ENCODE results near the gene PODN.

PODN gene

DNA sequence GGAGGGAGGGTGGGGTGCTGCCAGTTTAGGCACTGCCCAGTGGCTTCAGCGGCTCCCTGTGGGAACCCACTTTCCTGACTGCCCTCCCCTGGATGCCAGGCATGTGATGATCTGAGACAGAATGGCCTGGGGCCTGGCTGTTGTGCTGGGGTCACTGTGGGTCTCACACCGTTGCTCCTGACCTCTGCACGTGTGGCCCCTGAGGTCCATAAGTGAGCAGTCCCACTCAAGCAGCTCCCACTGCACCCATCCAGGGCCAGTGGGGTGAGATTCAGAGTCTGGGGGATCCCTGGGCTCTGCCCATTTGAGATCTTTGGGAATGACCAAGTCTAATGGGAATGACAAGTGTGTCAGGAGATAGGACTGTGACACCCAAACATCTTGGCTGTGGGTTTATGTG, 18.0 kb downstream of the PODN start:
- no peak overlapping the region for H3K27ac ChIP-seq
- DNase-seq, result no peak
- in situ Hi-C loops (cut with HindIII; ENCODE audit: low pct_ligation_motif_present, low sequenced_read_pairs), result no loop called here

DNA sequence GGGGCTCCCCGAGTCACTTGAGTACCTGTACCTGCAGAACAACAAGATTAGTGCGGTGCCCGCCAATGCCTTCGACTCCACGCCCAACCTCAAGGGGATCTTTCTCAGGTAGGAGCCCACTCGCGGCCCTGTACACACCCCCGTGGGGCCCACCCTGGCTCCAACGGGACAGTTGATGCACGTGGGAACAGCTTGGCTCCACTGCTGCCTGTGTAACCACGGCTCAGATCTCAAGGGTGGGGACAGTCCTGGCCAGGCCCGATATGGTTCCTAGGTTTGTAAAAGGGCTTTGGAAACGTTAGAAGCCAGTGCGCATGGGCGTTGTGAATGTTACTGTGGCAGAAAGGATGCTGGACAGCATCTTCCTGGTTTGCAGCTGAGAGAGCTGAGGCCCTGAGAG, 18.8 kb downstream of the PODN start:
- Histone ChIP-seq H3K27me3 (replicated peaks) (no peaks in the 10 kb centered on the region), H3K4me3 (ENCODE audit: low read depth, low read length) (no peak overlapping the region), H3K27ac (no peak overlapping the region), H3K36me3 (replicated peaks) (no peaks in the 10 kb centered on the region)
- in situ Hi-C loops (cut with HindIII; ENCODE audit: low pct_ligation_motif_present, low sequenced_read_pairs), result no loop called here
- TF ChIP-seq, protein P1, sequence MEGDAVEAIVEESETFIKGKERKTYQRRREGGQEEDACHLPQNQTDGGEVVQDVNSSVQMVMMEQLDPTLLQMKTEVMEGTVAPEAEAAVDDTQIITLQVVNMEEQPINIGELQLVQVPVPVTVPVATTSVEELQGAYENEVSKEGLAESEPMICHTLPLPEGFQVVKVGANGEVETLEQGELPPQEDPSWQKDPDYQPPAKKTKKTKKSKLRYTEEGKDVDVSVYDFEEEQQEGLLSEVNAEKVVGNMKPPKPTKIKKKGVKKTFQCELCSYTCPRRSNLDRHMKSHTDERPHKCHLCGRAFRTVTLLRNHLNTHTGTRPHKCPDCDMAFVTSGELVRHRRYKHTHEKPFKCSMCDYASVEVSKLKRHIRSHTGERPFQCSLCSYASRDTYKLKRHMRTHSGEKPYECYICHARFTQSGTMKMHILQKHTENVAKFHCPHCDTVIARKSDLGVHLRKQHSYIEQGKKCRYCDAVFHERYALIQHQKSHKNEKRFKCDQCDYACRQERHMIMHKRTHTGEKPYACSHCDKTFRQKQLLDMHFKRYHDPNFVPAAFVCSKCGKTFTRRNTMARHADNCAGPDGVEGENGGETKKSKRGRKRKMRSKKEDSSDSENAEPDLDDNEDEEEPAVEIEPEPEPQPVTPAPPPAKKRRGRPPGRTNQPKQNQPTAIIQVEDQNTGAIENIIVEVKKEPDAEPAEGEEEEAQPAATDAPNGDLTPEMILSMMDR (IDR thresholded peaks at IDR 0.05; ENCODE audit: low read depth, low read length, missing control alignments), result no peak
- DNase-seq, result no peak

More for the DNA sequence above, 18.0 kb downstream of the PODN start:
- no peaks in the 10 kb centered on the region for H3K27me3 ChIP-seq (replicated peaks)
- TF ChIP-seq, protein P1 (IDR thresholded peaks at IDR 0.05; ENCODE audit: low read depth, low read length, missing control alignments), result no peak
- no peak overlapping the region for H3K4me3 ChIP-seq (ENCODE audit: low read depth, low read length)
- H3K36me3 ChIP-seq (replicated peaks), result no peaks in the 10 kb centered on the region

DNA sequence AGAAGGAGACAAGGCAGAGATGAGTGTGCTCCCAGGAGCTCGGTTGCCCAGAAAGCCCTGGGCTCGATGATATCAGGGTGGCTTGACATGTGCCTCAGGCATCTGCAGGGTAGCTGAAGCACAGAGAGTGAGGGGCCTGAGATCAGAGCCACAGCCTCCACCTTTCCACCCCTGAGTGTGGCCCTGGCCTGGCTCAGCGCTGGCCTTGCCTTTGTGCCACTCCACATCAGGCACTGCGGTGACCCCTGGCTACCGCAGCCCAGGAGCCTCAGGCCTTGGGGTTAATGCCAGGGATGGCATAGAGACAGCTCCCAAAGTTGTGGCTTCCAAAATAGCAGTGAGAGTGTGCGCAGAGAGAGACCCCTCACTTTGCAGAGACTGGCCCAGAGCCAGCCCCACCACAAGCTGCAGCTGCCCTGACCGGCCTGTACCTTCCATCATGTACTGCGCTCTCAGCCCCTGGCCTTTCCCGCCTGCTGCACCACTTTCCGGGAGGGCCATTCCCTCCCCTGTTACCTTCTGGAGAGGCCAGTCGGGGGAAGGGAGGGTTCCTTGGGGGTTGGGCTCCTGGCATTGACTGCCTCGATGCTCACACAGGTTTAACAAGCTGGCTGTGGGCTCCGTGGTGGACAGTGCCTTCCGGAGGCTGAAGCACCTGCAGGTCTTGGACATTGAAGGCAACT, 19.5 kb downstream of the PODN start:
- TF ChIP-seq, protein P1 (IDR thresholded peaks at IDR 0.05; ENCODE audit: low read depth, low read length, missing control alignments), result no peak
- in situ Hi-C loops (cut with HindIII; ENCODE audit: low pct_ligation_motif_present, low sequenced_read_pairs), result no loop called here
- no peak overlapping the region for H3K4me3 ChIP-seq (ENCODE audit: low read depth, low read length)
- H3K27me3 ChIP-seq (replicated peaks), result no peaks in the 10 kb centered on the region
- no peak overlapping the region for H3K27ac ChIP-seq
- H3K36me3 ChIP-seq (replicated peaks), result no peaks in the 10 kb centered on the region
- no peak for DNase-seq

DNA sequence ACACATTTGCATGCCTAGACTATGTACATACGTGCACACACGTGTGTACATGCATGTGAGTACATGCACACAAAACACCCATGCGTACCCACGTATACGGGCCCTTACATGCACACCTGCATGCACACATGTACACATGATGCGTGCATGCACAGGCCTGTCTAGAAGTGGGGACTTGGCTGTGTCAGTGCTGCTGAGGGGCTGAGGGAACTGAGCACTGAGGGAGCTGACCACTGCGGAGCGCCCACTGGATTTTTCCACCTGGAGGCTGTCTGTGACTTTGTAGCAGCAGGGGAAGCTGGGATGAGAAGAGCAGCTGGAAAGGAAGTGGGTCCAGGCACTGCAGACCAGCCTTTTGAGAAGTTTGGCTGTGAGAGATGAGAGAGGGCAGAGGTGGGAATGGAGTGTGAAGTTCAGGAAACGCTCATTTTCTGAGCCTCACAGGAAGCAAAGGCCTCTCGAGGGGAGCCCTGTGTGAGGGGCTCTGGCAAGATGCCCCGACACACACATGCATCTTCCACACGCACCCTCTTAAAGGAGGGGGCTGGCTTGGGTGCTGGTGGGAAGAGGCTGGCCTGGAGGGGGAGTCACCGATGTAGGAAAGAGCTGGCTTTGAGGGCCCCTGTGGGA, 20.9 kb downstream of the PODN start:
- Histone ChIP-seq H3K27me3 (replicated peaks) (no peaks in the 10 kb centered on the region), H3K27ac (no peak overlapping the region), H3K4me3 (ENCODE audit: low read depth, low read length) (no peak overlapping the region), H3K36me3 (replicated peaks) (no peaks in the 10 kb centered on the region)
- in situ Hi-C loops (cut with HindIII; ENCODE audit: low pct_ligation_motif_present, low sequenced_read_pairs), result no loop called here
- no peak for DNase-seq
- TF ChIP-seq, protein P1 (IDR thresholded peaks at IDR 0.05; ENCODE audit: low read depth, low read length, missing control alignments), result no peak

DNA sequence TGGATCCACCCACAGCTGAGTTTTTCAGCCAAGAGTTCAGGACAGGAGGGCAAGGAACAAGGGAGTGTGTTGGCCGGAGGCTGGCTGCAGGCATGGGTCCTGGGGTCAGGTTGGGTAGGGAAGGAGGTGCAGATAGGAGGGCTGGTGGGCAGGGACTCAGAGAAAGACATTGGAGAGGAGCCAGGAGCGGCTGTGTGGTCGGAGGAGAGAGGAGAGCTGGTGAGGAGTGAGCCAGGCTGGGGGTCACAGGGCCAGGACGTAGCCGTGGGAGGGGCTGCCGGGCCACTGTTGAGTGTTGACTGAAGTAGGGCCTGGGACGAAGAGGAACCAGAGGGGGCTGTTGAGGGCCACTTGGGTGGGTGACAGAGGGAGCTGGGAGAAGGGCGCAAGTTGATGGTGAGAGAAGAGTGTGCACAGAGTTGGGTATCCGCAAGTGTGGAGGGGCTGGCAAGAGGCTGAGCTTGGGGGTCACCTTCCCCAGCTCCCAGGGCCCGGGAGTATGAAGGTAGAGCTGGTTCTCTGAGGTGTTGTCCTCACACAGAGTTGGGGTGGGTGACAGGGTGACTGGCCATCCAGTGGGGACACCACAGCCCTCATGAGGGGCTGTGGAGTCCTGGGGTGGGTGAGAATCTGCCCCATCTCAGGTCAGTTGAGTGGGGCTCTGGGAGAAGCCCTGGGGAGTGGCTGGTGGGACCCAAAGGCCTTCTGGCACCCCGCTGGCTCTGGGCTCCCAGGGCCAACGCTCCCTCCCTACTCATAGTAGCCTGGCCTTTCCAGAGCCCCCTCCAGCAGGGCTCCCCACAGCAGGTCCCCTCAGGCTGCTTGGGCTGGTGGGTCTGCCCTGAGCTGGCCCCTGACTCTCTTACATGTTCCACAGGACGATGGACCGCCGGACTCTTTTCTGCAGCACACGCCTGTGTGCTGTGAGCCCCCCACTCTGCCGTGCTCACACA, 21.9 kb downstream of the PODN start:
- H3K27me3 ChIP-seq (replicated peaks), result no peaks in the 10 kb centered on the region
- in situ Hi-C loops (cut with HindIII; ENCODE audit: low pct_ligation_motif_present, low sequenced_read_pairs), result no loop called here
- TF ChIP-seq, protein P1 (IDR thresholded peaks at IDR 0.05; ENCODE audit: low read depth, low read length, missing control alignments), result no peak
- H3K36me3 ChIP-seq (replicated peaks), result no peaks in the 10 kb centered on the region
- DNase-seq, result no peak
- H3K27ac ChIP-seq, result no peak overlapping the region
- H3K4me3 ChIP-seq (ENCODE audit: low read depth, low read length), result no peak overlapping the region
